GM21825 (cell line): ENCODE measurements around the gene TTC17.
"Not testable (repeated sequence)": the region's sequence is repeated elsewhere in the genome, so short reads cannot be mapped to it uniquely, and the experiment has no call there.

ENCODE experiments used
- ATAC-seq: cut with Tn5 transposase; IDR thresholded peaks from one replicate; pipeline ENCODE4 v1.9.1; 2021; ENCODE audit warnings: mild to moderate bottlenecking, moderate library complexity; ENCODE audit not compliant: unreplicated experiment

TTC17 gene

GRCh38 chr11:43358801-43359421 lies at the start of gene TTC17:
TSS of gene TTC17 (plus strand) at chr11:43358920. CDS start at chr11:43358955, 35 bp downstream.
- peak; percentile 93 for ATAC-seq

GRCh38 chr11:43311791-43312607 lies 46.7 kb upstream of the TTC17 start, which contains the start of gene API5:
TSS of gene API5 (plus strand) at chr11:43311996. CDS start at chr11:43312128, 132 bp downstream.
- peak; percentile 98 for ATAC-seq

- no peak for ATAC-seq
Observed at GRCh38 chr11:43315966-43316365, 42.8 kb upstream of the TTC17 start.

- no peak for ATAC-seq
Observed at GRCh38 chr11:43316451-43316850, 42.3 kb upstream of the TTC17 start.

- no peak for ATAC-seq
Observed at GRCh38 chr11:43327987-43328386, 30.7 kb upstream of the TTC17 start.

- ATAC-seq = no peak
Observed at GRCh38 chr11:43328482-43328881, 30.2 kb upstream of the TTC17 start.

- ATAC-seq = no peak
Observed at GRCh38 chr11:43341159-43341558, 17.6 kb upstream of the TTC17 start.

- not testable (repeated sequence) for ATAC-seq
Observed at GRCh38 chr11:43351426-43351825, 7.3 kb upstream of the TTC17 start.

- no peak for ATAC-seq
Observed at GRCh38 chr11:43354311-43354710, 4.4 kb upstream of the TTC17 start.

GRCh38 chr11:43356336-43356735 lies 2.4 kb upstream of the TTC17 start:
- no peak for ATAC-seq

- ATAC-seq = no peak
Observed at GRCh38 chr11:43358279-43358800, 380 bp upstream of the TTC17 start.

- ATAC-seq = peak; percentile 39
Observed at GRCh38 chr11:43359422-43359818, 700 bp downstream of the TTC17 start.

GRCh38 chr11:43360361-43361032 lies 1.8 kb downstream of the TTC17 start:
- ATAC-seq = no peak

GRCh38 chr11:43366677-43367076 lies 8.0 kb downstream of the TTC17 start:
- no peak for ATAC-seq

GRCh38 chr11:43367382-43368178 lies 8.9 kb downstream of the TTC17 start:
- peak; percentile 54 for ATAC-seq

GRCh38 chr11:43376065-43376464 lies 17.3 kb downstream of the TTC17 start:
- no peak for ATAC-seq

GRCh38 chr11:43376594-43376993 lies 17.9 kb downstream of the TTC17 start:
- no peak for ATAC-seq

- no peak for ATAC-seq
Observed at GRCh38 chr11:43377389-43377788, 18.7 kb downstream of the TTC17 start.

- no peak for ATAC-seq
Observed at GRCh38 chr11:43378897-43379296, 20.2 kb downstream of the TTC17 start.

GRCh38 chr11:43381802-43382201 lies 23.1 kb downstream of the TTC17 start:
- ATAC-seq = no peak

- ATAC-seq = no peak
Observed at GRCh38 chr11:43382614-43383013, 23.9 kb downstream of the TTC17 start.
